Heart left ventricle (tissue), 16 donors: ENCODE results near the gene SAA4. TPM values are rescaled to one million over a fixed set of nuclear protein-coding genes. Genes with fewer than 3 reads are reported as not detected.
"Not testable (repeated sequence)": the region's sequence is repeated elsewhere in the genome, so short reads cannot be mapped to it uniquely, and the experiment has no call there.

Source experiments
- ATAC-seq, 4 donors: fragments of 200-7000 bp; cut with Tn5 transposase; one replicate each; pipeline ENCODE4 v1.9.1; 2020 to 2022; ENCODE audit warnings: moderate library complexity in 4 of 4, mild to moderate bottlenecking in 3 of 4, moderate number of reproducible peaks in 1 of 4
- DNase-seq, 5 donors: peaks; one replicate each; pipeline ENCODE4 v3.0.0-alpha.2; 2020
- H3K27ac ChIP-seq, 12 donors: fragments of 200-600 bp; sonication (generic) in 4 of 12; one replicate each; pipeline versions ENCODE4 v1.5.0 to v1.8.0; 2016 to 2022; ENCODE audit warnings: mild to moderate bottlenecking in 2 of 12
- H3K27me3 ChIP-seq, 9 donors: fragments of 200-600 bp; sonication (generic) in 2 of 9; one replicate each; pipeline versions ENCODE4 v1.5.1 to v1.8.0; 2016 to 2022; ENCODE audit warnings: mild to moderate bottlenecking in 3 of 9
- H3K36me3 ChIP-seq, 9 donors: fragments of 200-600 bp; sonication (generic) in 2 of 9; one replicate each; pipeline versions ENCODE4 v1.5.0 to v1.8.0; 2018 to 2022; ENCODE audit warnings: mild to moderate bottlenecking in 2 of 9
- H3K4me1 ChIP-seq, 12 donors: fragments of 200-600 bp; sonication (generic) in 4 of 12; one replicate each; pipeline versions ENCODE4 v1.5.0 to v1.8.0; 2016 to 2022; ENCODE audit warnings: mild to moderate bottlenecking in 3 of 12
- H3K4me3 ChIP-seq, 12 donors: fragments of 200-600 bp; sonication (generic) in 4 of 12; one replicate each; pipeline versions ENCODE4 v1.5.0 to v1.8.0; 2017 to 2022; ENCODE audit warnings: mild to moderate bottlenecking in 9 of 12, moderate library complexity in 4 of 12
- H3K9me3 ChIP-seq, 12 donors: fragments of 200-600 bp; sonication (generic) in 4 of 12; one replicate each; pipeline versions ENCODE4 v1.5.0 to v1.8.0; 2016 to 2022; ENCODE audit warnings: mild to moderate bottlenecking in 1 of 12
- POLR2A ChIP-seq, 2 donors: fragments of 450-650 bp; IDR thresholded peaks; one replicate each; pipeline ENCODE4 v1.6.1; 2017; ENCODE audit warnings: antibody characterized with exemption in 2 of 2, mild to moderate bottlenecking in 2 of 2, moderate library complexity in 2 of 2
- WGBS, 4 donors: extraction: QIAGEN DNeasy Blood & Tissue Kit in 2 of 4; methylation state at CpG; one replicate each; pipeline versions ENCODE4 v1.1.5 to v1.1.7; 2013 to 2018; 5-methylcytosine and 5-hydroxymethylcytosine counted together
- intact Hi-C, 10 donors: fragments of 100-400 bp; cut with DNase I; formaldehyde crosslinking; loops; one replicate each; pipeline versions ENCODE4 v1.11.1 to v1.14.2; 2022
- polyA plus RNA-seq, 2 donors: library from polyadenylated mRNA; stranded (reverse); fragments of 200-250 nt; gene quantifications; one replicate each; pipeline ENCODE4 v1.2.3, GENCODE V29; 2013
- total RNA-seq, 9 donors: library from RNA; depleted of rRNA in 2 of 9; stranded (reverse); fragments of >200 nt in 2 of 9; fragmentation: NEBNext Ultra II Directional in 3 of 9; extraction: Animal tissue kit (Norgen Biotek cat#: 25700) in 3 of 9; gene quantifications; one replicate each; pipeline versions ENCODE4 v1.1.0 to v1.2.4, GENCODE V29; 2016 to 2023
- TF ChIP-seq, protein P1 (sequence below), 12 donors: fragments of 200-600 bp; sonication (generic) in 4 of 12; IDR thresholded peaks; one replicate each; pipeline versions ENCODE4 v1.5.0 to v1.8.0; 2018 to 2022; ENCODE audit warnings: antibody characterized with exemption in 12 of 12, mild to moderate bottlenecking in 5 of 12
- donor health status: ischemic (EF 13 %, LVEDD 7.1; RV severe dilation, severe dysfunction).
- donor health status: healthy with polysubstance abuse.
- donor health status: DM: no; HTN: yes; CAD: no.
- donor health status: DM: no; HTN: no; CAD: no.
- donor health status: ischemic (EF 25% LVEDD 6.9; RV normal size, moderate dysfunction).
- donor health status: ischemic (EF 25% LVEDD 5.7; RV mildly dilated, moderate dysfunction).
- donor health status: healthy.
- donor health status: DM: yes; HTN: yes; CAD: no.
- donor health status: ischemic (EF 35%, LVEDD 5.7; RV mildly dilated, moderate dysfunction).
- donor health status: nonischemic (EF 11% LVEDD 7.7; RV severe dilation, severe dysfunction).
- donor health status: DM: yes; HTN: yes; CAD: no.
- donor health status: PGD.
- donor health status: ischemic (EF 29% LVEDD 5.4; RV normal size, mild dysfunction).
- donor health status: nonischemic (EF 23%, LVEDD 6.1; RV moderate dilation, normal function).

Gene SAA4
- total and polyA plus RNA-seq, 11 donors: not detected

GRCh38 chr11:18265949-18266348 lies 29.3 kb upstream of the SAA4 start, which contains the start of gene SAA1:
Gene SAA1, plus strand, starts transcription at chr11:18266264. Its CDS starts 624 bp downstream, at chr11:18266888.
- ATAC-seq (no peak), DNase-seq (no peak)
- no peak within 1 kb of the TSS for H3K4me3 ChIP-seq
- H3K4me1 ChIP-seq: peaks cover 0 to 8% (median 0%) of the 10 kb centered on the region in 12 donors
- WGBS, 4 donors: 54 to 63% (median 58%) methylated on average over 7 to 8 of the region's 8 CpGs
- no peaks in the 10 kb centered on the region for H3K36me3 ChIP-seq
- intact Hi-C loops: no loop called here
- H3K27ac ChIP-seq: no peak within 1 kb of the TSS
- TF ChIP-seq, protein P1, sequence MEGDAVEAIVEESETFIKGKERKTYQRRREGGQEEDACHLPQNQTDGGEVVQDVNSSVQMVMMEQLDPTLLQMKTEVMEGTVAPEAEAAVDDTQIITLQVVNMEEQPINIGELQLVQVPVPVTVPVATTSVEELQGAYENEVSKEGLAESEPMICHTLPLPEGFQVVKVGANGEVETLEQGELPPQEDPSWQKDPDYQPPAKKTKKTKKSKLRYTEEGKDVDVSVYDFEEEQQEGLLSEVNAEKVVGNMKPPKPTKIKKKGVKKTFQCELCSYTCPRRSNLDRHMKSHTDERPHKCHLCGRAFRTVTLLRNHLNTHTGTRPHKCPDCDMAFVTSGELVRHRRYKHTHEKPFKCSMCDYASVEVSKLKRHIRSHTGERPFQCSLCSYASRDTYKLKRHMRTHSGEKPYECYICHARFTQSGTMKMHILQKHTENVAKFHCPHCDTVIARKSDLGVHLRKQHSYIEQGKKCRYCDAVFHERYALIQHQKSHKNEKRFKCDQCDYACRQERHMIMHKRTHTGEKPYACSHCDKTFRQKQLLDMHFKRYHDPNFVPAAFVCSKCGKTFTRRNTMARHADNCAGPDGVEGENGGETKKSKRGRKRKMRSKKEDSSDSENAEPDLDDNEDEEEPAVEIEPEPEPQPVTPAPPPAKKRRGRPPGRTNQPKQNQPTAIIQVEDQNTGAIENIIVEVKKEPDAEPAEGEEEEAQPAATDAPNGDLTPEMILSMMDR (IDR thresholded peaks at IDR 0.05): no peak
- no peak for TF ChIP-seq POLR2A (IDR thresholded peaks at IDR 0.05)
- H3K9me3 ChIP-seq: no peaks in the 10 kb centered on the region
- H3K27me3 ChIP-seq: no peaks in the 10 kb centered on the region

DNA sequence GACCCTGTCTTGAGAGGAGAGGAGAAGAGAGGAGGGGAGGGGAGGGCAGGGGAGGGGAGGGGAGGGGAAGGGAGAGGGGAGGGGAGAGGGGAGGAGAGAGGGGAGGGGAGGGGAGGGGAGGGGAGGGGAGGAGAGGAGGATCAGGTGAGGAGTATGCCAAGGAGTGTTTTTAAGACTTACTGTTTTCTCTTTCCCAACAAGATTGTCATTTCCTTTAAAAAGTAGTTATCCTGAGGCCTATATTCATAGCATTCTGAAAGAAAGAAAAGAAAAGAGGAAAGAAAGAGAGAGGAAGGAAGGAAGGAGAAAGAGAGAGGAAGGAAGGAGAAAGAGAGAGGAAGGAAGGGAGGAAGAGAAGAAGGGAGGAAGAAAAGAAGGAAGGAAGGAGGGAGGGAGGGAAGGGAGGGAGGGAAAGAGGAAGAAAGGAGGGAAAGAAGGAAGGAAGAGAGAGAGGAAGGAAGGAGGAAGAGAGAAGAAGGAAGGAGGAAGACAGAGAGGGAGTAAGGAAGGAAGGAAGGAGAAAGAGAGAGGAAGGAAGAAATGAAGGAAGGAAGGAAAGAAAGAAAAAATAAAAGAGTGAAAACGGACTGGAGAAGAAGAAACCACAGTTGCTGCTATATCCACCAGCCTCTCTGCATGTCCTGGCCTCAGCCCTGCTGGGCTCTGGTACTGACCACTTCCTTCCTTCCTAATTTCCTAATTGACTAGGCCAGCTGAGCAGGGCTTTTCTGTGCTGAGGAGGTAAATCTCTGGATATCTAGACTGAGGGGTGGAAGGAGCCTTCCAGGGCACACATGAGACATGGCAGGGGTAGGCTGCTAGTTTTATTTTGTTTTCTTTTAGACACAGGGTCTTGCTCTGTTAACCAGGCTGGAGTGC lies 28.3 kb upstream of the SAA4 start:
- H3K4me1 ChIP-seq: peaks cover 0 to 8% (median 0%) of the 10 kb centered on the region in 12 donors
- no peak for ATAC-seq
- H3K27me3 ChIP-seq: no peaks in the 10 kb centered on the region
- H3K27ac ChIP-seq: no peak overlapping the region
- no peak for TF ChIP-seq POLR2A (IDR thresholded peaks at IDR 0.05)
- TF ChIP-seq, protein P1 (IDR thresholded peaks at IDR 0.05): no peak
- 47 to 61% (median 59%) methylated on average over 1 of the region's 1 CpG for WGBS, 4 donors
- H3K36me3 ChIP-seq: no peaks in the 10 kb centered on the region
- intact Hi-C loops: no loop called here
- DNase-seq: no peak
- no peak overlapping the region for H3K4me3 ChIP-seq
- H3K9me3 ChIP-seq: no peaks in the 10 kb centered on the region

DNA sequence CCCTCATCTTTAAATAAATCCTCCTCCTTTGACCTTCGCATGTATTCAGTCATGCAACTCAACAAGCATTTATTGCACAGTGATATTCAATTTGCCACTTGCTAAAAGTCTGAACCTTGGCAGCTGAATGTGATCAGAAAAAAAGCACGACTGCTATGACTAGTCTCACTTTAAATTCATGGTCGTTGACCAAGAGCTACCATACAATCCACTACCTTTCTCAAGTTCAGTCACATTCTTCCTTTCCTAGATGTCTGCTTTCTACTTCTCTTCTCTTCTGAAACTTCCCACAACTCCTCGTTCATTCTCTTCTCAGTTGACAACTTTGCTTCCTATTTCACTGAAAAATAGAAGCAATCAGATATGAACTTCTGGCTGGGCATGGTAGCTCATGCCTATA lies 27.4 kb upstream of the SAA4 start:
- 74 to 81% (median 80%) methylated on average over 4 of the region's 4 CpGs for WGBS, 4 donors
- intact Hi-C loops: no loop called here
- H3K27ac ChIP-seq: no peak overlapping the region
- ATAC-seq (no peak), DNase-seq (no peak)
- H3K9me3 ChIP-seq: no peaks in the 10 kb centered on the region
- peaks cover 0 to 8% (median 0%) of the 10 kb centered on the region in 12 donors for H3K4me1 ChIP-seq
- no peaks in the 10 kb centered on the region for H3K27me3 ChIP-seq
- no peak for TF ChIP-seq POLR2A (IDR thresholded peaks at IDR 0.05)
- TF ChIP-seq, protein P1 (IDR thresholded peaks at IDR 0.05): no peak
- H3K4me3 ChIP-seq: no peak overlapping the region
- no peaks in the 10 kb centered on the region for H3K36me3 ChIP-seq

DNA sequence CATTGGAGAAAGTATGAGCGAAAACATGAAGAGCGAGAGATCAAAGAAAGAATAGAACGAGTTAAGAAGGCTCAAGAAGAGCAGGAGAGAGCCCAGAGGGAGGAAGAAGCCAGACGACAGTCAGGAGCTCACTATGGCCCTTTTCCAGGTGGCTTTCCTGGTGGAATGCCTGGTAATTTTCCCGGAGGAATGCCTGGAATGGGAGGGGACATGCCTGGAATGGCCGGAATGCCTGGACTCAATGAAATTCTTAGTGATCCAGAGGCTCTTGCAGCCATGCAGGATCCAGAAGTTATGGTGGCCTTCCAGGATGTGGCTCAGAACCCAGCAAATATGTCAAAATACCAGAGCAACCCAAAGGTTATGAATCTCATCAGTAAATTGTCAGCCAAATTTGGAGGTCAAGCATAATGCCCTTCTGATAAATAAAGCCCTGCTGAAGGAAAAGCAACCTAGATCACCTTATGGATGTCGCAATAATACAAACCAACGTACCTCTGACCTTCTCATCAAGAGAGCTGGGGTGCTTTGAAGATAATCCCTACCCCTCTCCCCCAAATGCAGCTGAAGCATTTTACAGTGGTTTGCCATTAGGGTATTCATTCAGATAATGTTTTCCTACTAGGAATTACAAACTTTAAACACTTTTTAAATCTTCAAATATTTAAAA lies 26.2 kb upstream of the SAA4 start:
- H3K27ac ChIP-seq, ATAC-seq, H3K4me1 ChIP-seq, H3K4me3 ChIP-seq, H3K27me3 ChIP-seq, H3K9me3 ChIP-seq, H3K36me3 ChIP-seq, intact Hi-C loops, DNase-seq: not testable (repeated sequence)
- WGBS, 4 donors: 61 to 64% (median 63%) methylated on average over 8 of the region's 8 CpGs
